K562 (cell line): ENCODE results near the gene PCBP3.

ENCODE experiments used
- CEBPB ChIP-seq: fragments of 450-650 bp; IDR thresholded peaks from 2 replicates; pipeline ENCODE4 v1.6.1; 2016; ENCODE audit warnings: missing genetic modification characterization, missing compliant biosample characterization
- EZH2 ChIP-seq: IDR thresholded peaks from 2 replicates; pipeline ENCODE4 v1.6.1; 2012; ENCODE audit warnings: low read depth, mild to moderate bottlenecking, inconsistent platforms, low read length, borderline replicate concordance
- FUS ChIP-seq: fragments of 200-400 bp; formaldehyde crosslinking; optimal IDR thresholded peaks from 2 replicates; pipeline ENCODE3; 2017; ENCODE audit warnings: low read depth, low read length
- HNRNPH1 ChIP-seq: fragments of 200-400 bp; formaldehyde crosslinking; optimal IDR thresholded peaks from 2 replicates; pipeline ENCODE3; 2017; ENCODE audit warnings: low read depth, mild to moderate bottlenecking, low read length, moderate library complexity
- NR1H2 ChIP-seq: sonication (generic); formaldehyde crosslinking; IDR thresholded peaks from 2 replicates; pipeline ENCODE4 v1.4.0; 2020; ENCODE audit warnings: mild to moderate bottlenecking, missing genetic modification reagents
- SOX6 ChIP-seq: fragments of 450-650 bp; IDR thresholded peaks from 2 replicates; pipeline ENCODE4 v1.6.1; 2014; ENCODE audit warnings: mild to moderate bottlenecking
- ZZZ3 ChIP-seq: fragments of 450-650 bp; IDR thresholded peaks from 2 replicates; pipeline ENCODE4 v1.6.1; 2016; ENCODE audit warnings: antibody characterized with exemption, mild to moderate bottlenecking, moderate library complexity
- TF ChIP-seq, protein P1 (sequence below), 3 experiments: IDR thresholded peaks in 2 of 3; conservative IDR thresholded peaks in 1 of 3; 2 replicates each; pipeline ENCODE4 v1.5.1; 2011 to 2012; ENCODE audit warnings: low read length in 3 of 3, mild to moderate bottlenecking in 3 of 3, control low read depth in 2 of 3, improper control_type of control experiment in 1 of 3, inconsistent platforms in 1 of 3, low read depth in 1 of 3, mixed read lengths in 1 of 3, moderate library complexity in 1 of 3; ENCODE audit not compliant: insufficient read depth in 2 of 3
- TF ChIP-seq, protein P2 (sequence below): sonication (generic); formaldehyde crosslinking; IDR thresholded peaks from 2 replicates; pipeline ENCODE4 v1.8.1; 2023; ENCODE audit warnings: mild to moderate bottlenecking, missing genetic modification reagents

DNA sequence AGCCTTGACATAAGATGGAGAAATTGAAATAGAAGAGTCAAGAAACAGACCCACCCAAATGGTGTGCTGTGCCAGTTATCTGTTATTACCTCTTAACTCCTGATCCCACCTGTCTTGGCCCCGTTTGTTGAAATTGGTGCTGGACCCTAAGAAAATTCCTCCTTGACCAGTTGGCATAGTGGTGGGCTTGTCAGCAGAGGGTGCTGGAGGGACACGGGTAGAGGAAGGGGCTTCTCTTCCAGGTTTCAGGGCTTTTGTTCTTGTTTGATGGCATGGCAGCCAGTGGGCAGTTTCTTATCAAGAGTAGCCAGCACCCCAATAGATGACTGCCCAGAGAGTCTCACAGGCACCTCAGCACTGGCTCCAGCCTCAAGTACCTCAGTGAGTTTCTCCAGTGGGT, 51.6 kb downstream of the PCBP3 start:
- TF ChIP-seq, protein P1, sequence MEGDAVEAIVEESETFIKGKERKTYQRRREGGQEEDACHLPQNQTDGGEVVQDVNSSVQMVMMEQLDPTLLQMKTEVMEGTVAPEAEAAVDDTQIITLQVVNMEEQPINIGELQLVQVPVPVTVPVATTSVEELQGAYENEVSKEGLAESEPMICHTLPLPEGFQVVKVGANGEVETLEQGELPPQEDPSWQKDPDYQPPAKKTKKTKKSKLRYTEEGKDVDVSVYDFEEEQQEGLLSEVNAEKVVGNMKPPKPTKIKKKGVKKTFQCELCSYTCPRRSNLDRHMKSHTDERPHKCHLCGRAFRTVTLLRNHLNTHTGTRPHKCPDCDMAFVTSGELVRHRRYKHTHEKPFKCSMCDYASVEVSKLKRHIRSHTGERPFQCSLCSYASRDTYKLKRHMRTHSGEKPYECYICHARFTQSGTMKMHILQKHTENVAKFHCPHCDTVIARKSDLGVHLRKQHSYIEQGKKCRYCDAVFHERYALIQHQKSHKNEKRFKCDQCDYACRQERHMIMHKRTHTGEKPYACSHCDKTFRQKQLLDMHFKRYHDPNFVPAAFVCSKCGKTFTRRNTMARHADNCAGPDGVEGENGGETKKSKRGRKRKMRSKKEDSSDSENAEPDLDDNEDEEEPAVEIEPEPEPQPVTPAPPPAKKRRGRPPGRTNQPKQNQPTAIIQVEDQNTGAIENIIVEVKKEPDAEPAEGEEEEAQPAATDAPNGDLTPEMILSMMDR (IDR thresholded peaks at IDR 0.05 in 2 of 3, conservative IDR thresholded peaks at IDR 0.05 in 1 of 3; ENCODE audit: insufficient read depth in 2 of 3, low read depth in 1 of 3, low read length in 3 of 3), result peak in 1 of 3 experiments; percentile 20; a peak in 1 of 6 replicates
- TF ChIP-seq CEBPB (no peak), ZZZ3 (no peak), EZH2 (no peak), HNRNPH1 (no peak), SOX6 (no peak), NR1H2 (CRISPR knock-in tag) (no peak), FUS (no peak)
- TF ChIP-seq, protein P2, sequence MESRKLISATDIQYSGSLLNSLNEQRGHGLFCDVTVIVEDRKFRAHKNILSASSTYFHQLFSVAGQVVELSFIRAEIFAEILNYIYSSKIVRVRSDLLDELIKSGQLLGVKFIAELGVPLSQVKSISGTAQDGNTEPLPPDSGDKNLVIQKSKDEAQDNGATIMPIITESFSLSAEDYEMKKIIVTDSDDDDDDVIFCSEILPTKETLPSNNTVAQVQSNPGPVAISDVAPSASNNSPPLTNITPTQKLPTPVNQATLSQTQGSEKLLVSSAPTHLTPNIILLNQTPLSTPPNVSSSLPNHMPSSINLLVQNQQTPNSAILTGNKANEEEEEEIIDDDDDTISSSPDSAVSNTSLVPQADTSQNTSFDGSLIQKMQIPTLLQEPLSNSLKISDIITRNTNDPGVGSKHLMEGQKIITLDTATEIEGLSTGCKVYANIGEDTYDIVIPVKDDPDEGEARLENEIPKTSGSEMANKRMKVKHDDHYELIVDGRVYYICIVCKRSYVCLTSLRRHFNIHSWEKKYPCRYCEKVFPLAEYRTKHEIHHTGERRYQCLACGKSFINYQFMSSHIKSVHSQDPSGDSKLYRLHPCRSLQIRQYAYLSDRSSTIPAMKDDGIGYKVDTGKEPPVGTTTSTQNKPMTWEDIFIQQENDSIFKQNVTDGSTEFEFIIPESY (CRISPR knock-in tag), result no peak
